AG04449 (cell line): ENCODE data around the gene ALG2.

Experiments used
- CTCF ChIA-PET: fragments of 350-600 bp; formaldehyde crosslinking; extraction: SDS; loops from one replicate; lab custom pipeline; 2021; ENCODE audit warnings: antibody characterized with exemption; lab: Yijun Ruan, JAX
- POLR2A ChIA-PET: fragments of 400-600, 350-600 bp; formaldehyde crosslinking; extraction: SDS; loops from one replicate; lab custom pipeline; 2020; ENCODE audit warnings: antibody characterized with exemption, inconsistent platforms; lab: Yijun Ruan, JAX
- DNase-seq: peaks from one replicate; pipeline ENCODE4 v3.0.0-alpha.2; 2010; ENCODE audit warnings: low read depth, low spot score
- H3K4me3 ChIP-seq: 2 replicates; pipeline ENCODE4 v1.5.1; 2011; ENCODE audit warnings: low read depth, mild to moderate bottlenecking, control low read depth, low read length
- TF ChIP-seq, protein P1 (sequence below): IDR thresholded peaks from one replicate; pipeline ENCODE4 v1.5.1; 2011; ENCODE audit warnings: mild to moderate bottlenecking, moderate library complexity, low read length, control low read depth, inconsistent platforms; ENCODE audit not compliant: insufficient read depth; ENCODE audit errors: missing control alignments

ALG2 gene

DNA sequence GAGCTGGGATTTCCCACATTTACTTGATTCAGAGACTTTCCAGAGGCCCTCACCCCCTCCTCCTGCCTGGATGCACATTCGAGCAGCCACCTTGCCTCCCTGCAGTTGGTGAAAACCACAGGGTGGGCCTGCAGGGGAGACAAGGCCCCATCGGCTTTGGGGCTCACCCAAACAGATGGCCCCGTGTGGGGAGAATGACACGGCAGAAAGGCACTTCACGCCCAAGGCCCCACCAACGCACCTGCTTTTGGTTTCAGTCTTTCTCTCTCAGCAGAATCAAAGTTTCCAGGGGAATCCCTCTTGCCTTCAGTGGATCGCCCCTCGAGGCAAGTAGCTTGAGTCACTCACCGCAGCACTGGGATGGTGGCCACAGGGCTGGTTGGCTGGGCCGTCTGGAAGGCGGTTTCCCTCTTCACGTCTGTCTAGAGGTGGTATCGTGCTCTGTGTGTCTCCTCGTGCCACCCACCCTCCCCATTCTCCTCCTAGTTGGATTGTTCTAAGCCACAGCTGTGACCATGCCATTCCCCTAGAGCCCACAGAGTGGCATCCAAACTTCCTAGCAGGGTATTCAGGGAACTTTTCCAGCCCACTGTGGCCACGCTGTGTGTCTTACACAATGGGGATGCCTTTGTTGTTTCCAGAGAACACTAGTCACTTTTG lies 32.2 kb upstream of the ALG2 start:
- H3K4me3 ChIP-seq = no peak overlapping the region
- no peak for DNase-seq
- POLR2A ChIA-PET = no interaction called here
- CTCF ChIA-PET = no interaction called here
- TF ChIP-seq, protein P1, sequence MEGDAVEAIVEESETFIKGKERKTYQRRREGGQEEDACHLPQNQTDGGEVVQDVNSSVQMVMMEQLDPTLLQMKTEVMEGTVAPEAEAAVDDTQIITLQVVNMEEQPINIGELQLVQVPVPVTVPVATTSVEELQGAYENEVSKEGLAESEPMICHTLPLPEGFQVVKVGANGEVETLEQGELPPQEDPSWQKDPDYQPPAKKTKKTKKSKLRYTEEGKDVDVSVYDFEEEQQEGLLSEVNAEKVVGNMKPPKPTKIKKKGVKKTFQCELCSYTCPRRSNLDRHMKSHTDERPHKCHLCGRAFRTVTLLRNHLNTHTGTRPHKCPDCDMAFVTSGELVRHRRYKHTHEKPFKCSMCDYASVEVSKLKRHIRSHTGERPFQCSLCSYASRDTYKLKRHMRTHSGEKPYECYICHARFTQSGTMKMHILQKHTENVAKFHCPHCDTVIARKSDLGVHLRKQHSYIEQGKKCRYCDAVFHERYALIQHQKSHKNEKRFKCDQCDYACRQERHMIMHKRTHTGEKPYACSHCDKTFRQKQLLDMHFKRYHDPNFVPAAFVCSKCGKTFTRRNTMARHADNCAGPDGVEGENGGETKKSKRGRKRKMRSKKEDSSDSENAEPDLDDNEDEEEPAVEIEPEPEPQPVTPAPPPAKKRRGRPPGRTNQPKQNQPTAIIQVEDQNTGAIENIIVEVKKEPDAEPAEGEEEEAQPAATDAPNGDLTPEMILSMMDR = no peak

GRCh38 chr9:99253134-99253533 lies 31.4 kb upstream of the ALG2 start:
- ChIA-PET POLR2A (no interaction called here), CTCF (interaction anchor here (0.9 kb wide), 1 partner anchor 22 kb away, joined by 4 read pairs; no protein-coding TSS in a partner anchor)
- H3K4me3 ChIP-seq = no peak overlapping the region
- TF ChIP-seq, protein P1 = no peak
- no peak for DNase-seq

DNA sequence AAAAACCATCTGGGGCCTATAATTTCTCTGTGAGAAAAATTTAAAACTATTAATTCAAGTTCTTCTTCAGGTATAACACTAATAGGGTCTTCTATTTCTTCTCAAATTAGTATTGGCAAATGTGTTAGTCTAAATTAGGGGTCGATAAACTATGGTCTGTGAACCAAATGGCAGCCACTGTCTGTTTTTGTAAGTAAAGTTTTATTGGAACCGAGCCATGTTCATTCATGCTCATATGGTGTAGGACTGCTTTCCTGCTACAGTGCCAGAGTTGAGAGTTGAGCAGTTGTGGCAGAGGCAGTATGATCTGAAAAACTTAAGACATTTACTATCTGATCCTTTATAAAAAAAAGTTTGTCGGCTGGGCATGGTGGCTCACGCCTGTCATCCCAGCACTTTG lies 29.4 kb upstream of the ALG2 start:
- no peak overlapping the region for H3K4me3 ChIP-seq
- ChIA-PET POLR2A (no interaction called here), CTCF (no interaction called here)
- DNase-seq = no peak
- TF ChIP-seq, protein P1 = no peak

DNA sequence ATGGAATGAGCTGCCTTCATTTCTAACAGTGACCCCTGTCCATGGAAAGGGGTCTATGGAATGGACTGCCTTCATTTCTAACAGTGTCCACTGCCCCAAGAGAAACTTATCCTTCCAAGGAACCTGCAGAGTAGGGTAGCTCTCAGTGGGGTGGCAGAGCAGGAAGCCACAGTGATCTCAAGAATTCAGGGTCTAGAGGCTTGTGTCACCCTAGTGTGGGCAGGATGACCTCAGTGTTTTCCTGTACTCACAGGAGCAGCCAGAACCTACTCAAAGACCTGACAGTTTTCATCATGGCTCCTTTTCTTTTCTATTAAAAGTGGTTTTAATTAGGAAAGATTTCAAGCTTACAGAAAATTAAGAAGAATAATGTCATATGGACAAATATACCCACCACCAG lies 27.9 kb upstream of the ALG2 start:
- no peak for DNase-seq
- CTCF ChIA-PET = no interaction called here
- H3K4me3 ChIP-seq = no peak overlapping the region
- POLR2A ChIA-PET = no interaction called here
- TF ChIP-seq, protein P1 = no peak

GRCh38 chr9:99244344-99245260 lies 22.9 kb upstream of the ALG2 start:
- no peak for DNase-seq
- ChIA-PET CTCF (interaction anchor here (1.2 to 1.4 kb wide), 2 partner anchors 14 to 1078 kb away, joined by 3 to 5 read pairs; no protein-coding TSS in a partner anchor), POLR2A (no interaction called here)
- no peak overlapping the region for H3K4me3 ChIP-seq
- TF ChIP-seq, protein P1 = no peak

- TF ChIP-seq, protein P1 = no peak
- no peak overlapping the region for H3K4me3 ChIP-seq
- DNase-seq = no peak
- ChIA-PET POLR2A (interaction anchor here (1.1 kb wide), 1 partner anchor 19 kb away, joined by 3 read pairs; the partner anchor contains the start of genes ALG2 and SEC61B), CTCF (interaction anchor here (2.0 kb wide), 1 partner anchor 9 kb away, joined by 13 read pairs; no protein-coding TSS in a partner anchor)
Measured at GRCh38 chr9:99241106-99241505, 19.4 kb upstream of the ALG2 start.
